ENCODE results near the gene FABP7. TPM values are rescaled to one million over a fixed set of nuclear protein-coding genes. Genes with fewer than 3 reads are reported as not detected.
A peak's percentile ranks its signal among the peaks of the same experiment; 100 is the strongest.

FABP7 gene
- total RNA-seq, 1 donor from 2014 or later = 7.6 TPM

DNA sequence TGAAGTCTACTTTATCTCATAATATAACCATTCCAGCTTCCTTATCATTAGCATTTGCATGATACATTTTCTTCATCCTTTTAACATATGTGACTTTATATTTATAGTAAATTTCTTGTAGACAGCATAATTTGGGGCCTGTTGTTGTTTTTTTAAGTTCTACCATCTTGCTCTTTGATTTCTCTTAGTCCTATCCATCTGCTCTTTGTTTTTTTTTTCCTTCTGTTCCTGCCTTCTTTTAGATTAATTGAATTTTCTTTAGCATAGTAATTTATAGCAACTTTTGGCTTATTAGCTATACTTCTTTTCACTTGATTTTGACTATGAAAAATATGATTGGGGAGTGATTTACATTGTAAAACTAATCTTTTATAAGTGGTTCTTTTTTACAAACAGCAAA, 19.2 kb upstream of the FABP7 start:
- peaks cover 5% of the 10 kb centered on the region for H3K9me3 Mint-ChIP-seq
- no peaks in the 10 kb centered on the region for H3K36me3 Mint-ChIP-seq
- no peak overlapping the region for H3K4me3 Mint-ChIP-seq
- DNase-seq (ENCODE audit: extremely low spot score, unreplicated experiment) = no peak
- H3K4me1 Mint-ChIP-seq (ENCODE audit: unreplicated experiment) = no peaks in the 10 kb centered on the region
- H3K27me3 Mint-ChIP-seq = no peaks in the 10 kb centered on the region
- H3K27ac Mint-ChIP-seq = no peak overlapping the region
- TF ChIP-seq, protein P1, sequence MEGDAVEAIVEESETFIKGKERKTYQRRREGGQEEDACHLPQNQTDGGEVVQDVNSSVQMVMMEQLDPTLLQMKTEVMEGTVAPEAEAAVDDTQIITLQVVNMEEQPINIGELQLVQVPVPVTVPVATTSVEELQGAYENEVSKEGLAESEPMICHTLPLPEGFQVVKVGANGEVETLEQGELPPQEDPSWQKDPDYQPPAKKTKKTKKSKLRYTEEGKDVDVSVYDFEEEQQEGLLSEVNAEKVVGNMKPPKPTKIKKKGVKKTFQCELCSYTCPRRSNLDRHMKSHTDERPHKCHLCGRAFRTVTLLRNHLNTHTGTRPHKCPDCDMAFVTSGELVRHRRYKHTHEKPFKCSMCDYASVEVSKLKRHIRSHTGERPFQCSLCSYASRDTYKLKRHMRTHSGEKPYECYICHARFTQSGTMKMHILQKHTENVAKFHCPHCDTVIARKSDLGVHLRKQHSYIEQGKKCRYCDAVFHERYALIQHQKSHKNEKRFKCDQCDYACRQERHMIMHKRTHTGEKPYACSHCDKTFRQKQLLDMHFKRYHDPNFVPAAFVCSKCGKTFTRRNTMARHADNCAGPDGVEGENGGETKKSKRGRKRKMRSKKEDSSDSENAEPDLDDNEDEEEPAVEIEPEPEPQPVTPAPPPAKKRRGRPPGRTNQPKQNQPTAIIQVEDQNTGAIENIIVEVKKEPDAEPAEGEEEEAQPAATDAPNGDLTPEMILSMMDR (conservative IDR thresholded peaks at IDR 0.05) = no peak

DNA sequence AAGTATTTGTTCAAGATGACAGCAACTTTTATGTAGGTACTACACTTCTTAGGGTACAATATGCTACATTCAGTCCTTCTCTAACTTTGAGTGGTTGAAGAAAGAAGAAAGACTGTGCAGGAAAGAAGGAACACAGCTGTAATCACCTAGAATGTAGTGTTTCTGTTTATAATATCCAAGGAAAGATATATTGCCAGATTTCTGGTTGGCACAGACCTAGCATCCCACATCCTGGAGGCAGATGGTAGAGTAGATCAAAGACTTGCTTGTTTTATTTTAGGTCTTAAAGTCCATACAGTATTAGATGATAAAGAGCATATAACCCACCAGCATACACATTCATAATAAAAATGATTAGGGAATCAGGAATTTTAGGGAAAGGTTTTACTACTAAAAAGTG, 13.3 kb upstream of the FABP7 start:
- Mint-ChIP-seq H3K36me3 (no peaks in the 10 kb centered on the region), H3K27me3 (no peaks in the 10 kb centered on the region), H3K4me1 (ENCODE audit: unreplicated experiment) (no peaks in the 10 kb centered on the region), H3K9me3 (no peaks in the 10 kb centered on the region), H3K4me3 (no peak overlapping the region), H3K27ac (no peak overlapping the region)
- TF ChIP-seq, protein P1 (conservative IDR thresholded peaks at IDR 0.05) = no peak
- no peak for DNase-seq (ENCODE audit: extremely low spot score, unreplicated experiment)

DNA sequence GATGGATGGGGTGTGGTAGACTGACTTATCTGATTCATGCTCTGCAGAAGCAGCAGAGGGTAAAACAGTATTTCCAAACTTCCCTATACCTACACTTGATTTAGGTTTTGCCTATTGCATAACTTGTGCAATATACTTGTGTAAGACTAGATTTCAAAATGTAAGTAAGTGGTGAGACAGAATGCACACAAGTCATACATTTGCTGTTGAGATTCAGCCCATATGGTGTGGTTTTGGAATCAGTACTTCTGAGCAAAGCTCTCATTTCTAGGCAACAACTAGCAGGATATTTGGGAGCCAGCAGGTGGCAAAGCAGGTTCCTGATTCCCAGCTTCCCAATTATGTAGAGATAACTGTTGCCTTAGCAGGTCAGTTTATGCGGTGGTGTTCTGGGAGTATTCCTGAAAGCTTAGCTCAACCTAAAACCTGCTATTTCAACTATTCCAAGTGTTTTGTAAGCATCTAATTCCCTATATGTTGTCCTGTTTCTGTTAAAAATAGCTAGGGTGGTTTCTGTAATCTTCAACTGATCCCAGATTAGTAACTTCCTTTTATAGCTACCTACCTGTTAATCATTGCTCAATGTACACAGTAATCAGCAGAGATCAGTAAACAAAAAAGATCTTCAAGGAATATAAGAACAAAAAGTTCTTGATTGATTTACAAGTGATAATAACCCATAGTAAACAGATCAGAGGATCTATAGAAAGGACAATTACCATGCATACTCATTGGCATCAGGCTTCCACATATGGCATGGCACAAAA, 8.5 kb upstream of the FABP7 start:
- Mint-ChIP-seq H3K27me3 (no peaks in the 10 kb centered on the region), H3K36me3 (no peaks in the 10 kb centered on the region), H3K4me1 (ENCODE audit: unreplicated experiment) (no peaks in the 10 kb centered on the region)

DNA sequence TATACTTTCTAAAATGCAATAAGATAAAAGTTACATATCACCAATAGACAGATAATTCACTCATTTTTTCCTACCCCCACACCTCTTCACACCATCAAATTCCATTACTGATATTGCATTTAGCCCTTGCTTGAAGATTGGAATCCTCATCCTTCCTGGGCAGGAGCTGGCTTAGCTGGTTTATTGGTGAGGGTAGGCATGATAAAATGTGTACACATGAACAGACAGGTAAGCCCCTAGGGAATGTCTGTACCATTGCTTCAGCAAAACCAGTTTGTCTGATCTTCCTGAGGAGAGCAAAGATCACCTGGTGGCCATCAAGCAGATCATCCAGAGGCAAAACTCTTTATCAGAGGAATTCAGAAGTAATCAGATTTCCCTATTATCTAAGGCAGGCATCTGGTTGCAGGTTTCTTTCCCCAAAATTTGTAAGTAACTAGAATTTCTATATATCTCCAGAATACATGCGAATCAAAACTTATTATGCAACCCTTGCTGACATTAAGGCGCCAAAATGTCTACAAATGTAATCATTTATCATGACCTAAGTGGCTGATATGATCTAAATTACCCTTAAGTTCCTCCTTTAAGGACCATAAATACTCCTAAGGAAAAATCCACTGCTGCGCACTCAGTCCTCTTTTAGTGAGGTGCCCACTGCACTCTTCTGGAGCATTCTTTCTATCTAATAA, 6.6 kb upstream of the FABP7 start:
- no peak for DNase-seq (ENCODE audit: extremely low spot score, unreplicated experiment)

More for the DNA sequence above, 8.5 kb upstream of the FABP7 start:
- TF ChIP-seq, protein P1 (conservative IDR thresholded peaks at IDR 0.05) = no peak
- Mint-ChIP-seq H3K4me3 (no peak overlapping the region), H3K9me3 (peaks cover under 1% of the 10 kb centered on the region), H3K27ac (no peak overlapping the region)
- DNase-seq (ENCODE audit: extremely low spot score, unreplicated experiment) = no peak

DNA sequence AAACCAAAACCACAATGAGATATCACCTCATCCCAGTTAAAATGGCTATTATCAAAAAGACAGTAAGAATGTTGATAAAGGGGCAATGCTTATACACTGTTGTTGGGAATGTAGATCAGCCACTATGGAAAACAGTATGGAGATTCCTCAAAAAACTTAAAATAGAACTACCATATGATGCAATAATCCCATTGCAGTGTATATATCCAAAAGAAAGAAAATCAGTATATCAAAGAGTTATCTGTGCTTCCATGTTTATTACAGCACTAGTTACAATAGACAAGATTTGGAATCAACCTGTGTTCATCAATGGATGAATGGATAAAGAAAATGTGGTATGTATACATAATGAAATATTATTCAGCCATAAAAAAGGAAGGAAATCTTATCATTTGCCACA, 3.5 kb upstream of the FABP7 start:
- H3K4me1 Mint-ChIP-seq (ENCODE audit: unreplicated experiment) = peaks cover 10% of the 10 kb centered on the region
- H3K9me3 Mint-ChIP-seq = peaks cover 4% of the 10 kb centered on the region
- no peak overlapping the region for H3K4me3 Mint-ChIP-seq
- no peak overlapping the region for H3K27ac Mint-ChIP-seq
- no peaks in the 10 kb centered on the region for H3K27me3 Mint-ChIP-seq
- H3K36me3 Mint-ChIP-seq = no peaks in the 10 kb centered on the region
- no peak for DNase-seq (ENCODE audit: extremely low spot score, unreplicated experiment)
- TF ChIP-seq, protein P1 (conservative IDR thresholded peaks at IDR 0.05) = no peak

More for the DNA sequence above, 6.6 kb upstream of the FABP7 start:
- no peaks in the 10 kb centered on the region for H3K36me3 Mint-ChIP-seq
- H3K4me3 Mint-ChIP-seq = no peak overlapping the region
- TF ChIP-seq, protein P1 (conservative IDR thresholded peaks at IDR 0.05) = no peak
- H3K9me3 Mint-ChIP-seq = peaks cover 4% of the 10 kb centered on the region
- H3K27ac Mint-ChIP-seq = peak overlapping the region; percentile 36
- no peaks in the 10 kb centered on the region for H3K4me1 Mint-ChIP-seq (ENCODE audit: unreplicated experiment)
- H3K27me3 Mint-ChIP-seq = no peaks in the 10 kb centered on the region

Measured in type B pancreatic cell (in vitro differentiated cells).